ENCODE data around the gene CHP2.

- TF ChIP-seq POLR2AphosphoS5 (IDR thresholded peaks at IDR 0.05; ENCODE audit: insufficient read depth in 1 of 2, low read depth in 1 of 2) (peak in 1 of 2 donors; percentile 60), CTCF (IDR thresholded peaks at IDR 0.05) (no peak)
Measured at GRCh38 chr16:23771027-23771426, 16.2 kb downstream of the CHP2 start.
